HUES6 (cell line): ENCODE measurements around the gene TBKBP1.
A peak's percentile ranks its signal among the peaks of the same experiment; 100 is the strongest.

Source experiments
- H3K27ac ChIP-seq: 2 replicates; pipeline ENCODE4 v1.7.0; 2013; ENCODE audit warnings: low read depth, mild to moderate bottlenecking, low read length, inconsistent platforms
- H3K27me3 ChIP-seq: 2 replicates; pipeline ENCODE4 v1.6.1; 2013; ENCODE audit warnings: low read length; ENCODE audit not compliant: control insufficient read depth, insufficient read depth
- H3K36me3 ChIP-seq: 2 replicates; pipeline ENCODE4 v1.6.1; 2013; ENCODE audit warnings: low read length; ENCODE audit not compliant: control insufficient read depth, insufficient read depth
- H3K4me1 ChIP-seq: 2 replicates; pipeline ENCODE4 v1.6.1; 2013; ENCODE audit warnings: low read length; ENCODE audit not compliant: control insufficient read depth, insufficient read depth
- H3K4me3 ChIP-seq: 2 replicates; pipeline ENCODE4 v1.5.1; 2013; ENCODE audit warnings: low read depth, low read length
- H3K9ac ChIP-seq: one replicate; pipeline ENCODE4 v1.6.1; 2013; ENCODE audit warnings: mild to moderate bottlenecking, low read length
- H3K9me3 ChIP-seq: 2 replicates; pipeline ENCODE4 v1.6.1; 2013; ENCODE audit warnings: low read depth, low read length; ENCODE audit not compliant: control insufficient read depth, insufficient read depth

TBKBP1 gene

DNA sequence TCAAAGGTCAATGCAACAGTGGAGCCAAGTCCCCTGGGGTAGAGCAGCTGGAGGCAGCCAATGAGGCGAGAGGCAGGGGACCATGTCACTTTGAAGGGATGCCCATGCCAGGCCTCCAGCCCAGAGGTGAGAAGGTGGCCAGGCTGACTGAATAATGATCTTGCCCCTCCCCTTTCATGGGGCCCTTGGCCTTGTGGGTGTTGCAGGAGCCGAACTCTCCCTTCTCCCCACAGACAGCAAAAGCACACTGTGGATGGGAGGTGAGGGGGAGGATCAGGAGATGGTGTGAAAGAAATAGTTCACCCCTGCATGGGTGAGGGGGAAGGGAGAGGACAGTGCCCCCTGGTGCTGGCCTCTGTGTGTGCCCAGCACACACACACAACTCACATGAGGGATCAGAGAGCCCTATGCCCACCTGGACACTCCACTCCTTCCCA, 23.3 kb downstream of the TBKBP1 start:
- H3K27me3 ChIP-seq: peaks cover 69% of the 10 kb centered on the region
- peaks cover 19% of the 10 kb centered on the region for H3K4me1 ChIP-seq
- no peaks in the 10 kb centered on the region for H3K36me3 ChIP-seq

GRCh38 chr17:47717979-47718621, 24.1 kb downstream of the TBKBP1 start:
- H3K9ac ChIP-seq: no peak overlapping the region
- H3K4me1 ChIP-seq: peaks cover 19% of the 10 kb centered on the region
- H3K9me3 ChIP-seq: no peaks in the 10 kb centered on the region
- H3K4me3 ChIP-seq: no peak overlapping the region
- H3K27ac ChIP-seq: no peak overlapping the region
- H3K27me3 ChIP-seq: peaks cover 63% of the 10 kb centered on the region
- H3K36me3 ChIP-seq: no peaks in the 10 kb centered on the region

More for the DNA sequence above, 23.3 kb downstream of the TBKBP1 start:
- no peak overlapping the region for H3K27ac ChIP-seq
- no peak overlapping the region for H3K9ac ChIP-seq
- H3K9me3 ChIP-seq: no peaks in the 10 kb centered on the region
- no peak overlapping the region for H3K4me3 ChIP-seq

DNA sequence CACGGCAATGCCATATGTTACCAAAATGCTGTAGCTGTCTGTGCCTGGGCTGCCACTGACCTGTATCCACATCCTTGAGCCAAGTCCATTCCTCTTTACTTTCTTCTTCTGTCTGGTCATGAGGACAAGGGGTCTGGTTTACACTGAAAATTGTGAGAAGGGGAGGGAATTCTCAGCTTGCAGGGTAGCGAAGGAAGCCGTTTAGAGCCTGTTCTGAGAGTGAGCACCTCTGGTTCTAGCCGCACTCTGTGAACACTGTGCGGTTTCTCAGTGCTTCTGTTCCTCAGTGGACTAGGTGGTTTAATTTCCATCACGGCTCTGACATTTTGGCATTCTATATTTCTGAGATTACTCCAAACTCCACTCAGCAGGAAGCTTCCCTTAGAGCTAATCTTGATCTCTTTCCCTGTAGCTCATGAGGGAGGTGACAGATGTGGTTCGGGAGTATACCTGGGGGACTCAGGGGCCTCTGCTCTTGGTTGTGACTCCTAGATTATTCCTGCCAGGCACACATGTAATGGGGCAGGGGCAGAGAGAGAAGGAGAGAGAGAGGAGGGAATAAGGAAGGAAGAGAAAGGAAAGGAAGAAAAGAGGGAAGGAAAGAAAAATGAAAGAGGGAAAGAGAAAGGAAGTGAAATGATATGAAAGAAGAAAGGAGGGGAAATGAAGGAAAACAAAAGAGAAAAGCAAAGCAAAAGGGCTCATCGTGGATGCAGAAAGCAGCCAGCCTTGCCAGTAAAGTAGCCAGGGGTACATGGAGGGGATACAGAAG, 24.9 kb downstream of the TBKBP1 start:
- Histone ChIP-seq H3K4me1 (peaks cover 19% of the 10 kb centered on the region), H3K9me3 (no peaks in the 10 kb centered on the region), H3K4me3 (no peak overlapping the region), H3K27me3 (peaks cover 57% of the 10 kb centered on the region), H3K9ac (no peak overlapping the region), H3K27ac (no peak overlapping the region), H3K36me3 (no peaks in the 10 kb centered on the region)

GRCh38 chr17:47719411-47720152, 25.6 kb downstream of the TBKBP1 start:
- Histone ChIP-seq H3K9ac (no peak overlapping the region), H3K4me3 (no peak overlapping the region), H3K4me1 (peaks cover 14% of the 10 kb centered on the region), H3K36me3 (no peaks in the 10 kb centered on the region), H3K27ac (no peak overlapping the region), H3K27me3 (peaks cover 58% of the 10 kb centered on the region), H3K9me3 (no peaks in the 10 kb centered on the region)

GRCh38 chr17:47720196-47720595, 26.2 kb downstream of the TBKBP1 start:
- peaks cover 14% of the 10 kb centered on the region for H3K4me1 ChIP-seq
- no peaks in the 10 kb centered on the region for H3K36me3 ChIP-seq
- H3K27ac ChIP-seq: no peak overlapping the region
- H3K9me3 ChIP-seq: no peaks in the 10 kb centered on the region
- no peak overlapping the region for H3K4me3 ChIP-seq
- H3K27me3 ChIP-seq: peaks cover 58% of the 10 kb centered on the region
- no peak overlapping the region for H3K9ac ChIP-seq

DNA sequence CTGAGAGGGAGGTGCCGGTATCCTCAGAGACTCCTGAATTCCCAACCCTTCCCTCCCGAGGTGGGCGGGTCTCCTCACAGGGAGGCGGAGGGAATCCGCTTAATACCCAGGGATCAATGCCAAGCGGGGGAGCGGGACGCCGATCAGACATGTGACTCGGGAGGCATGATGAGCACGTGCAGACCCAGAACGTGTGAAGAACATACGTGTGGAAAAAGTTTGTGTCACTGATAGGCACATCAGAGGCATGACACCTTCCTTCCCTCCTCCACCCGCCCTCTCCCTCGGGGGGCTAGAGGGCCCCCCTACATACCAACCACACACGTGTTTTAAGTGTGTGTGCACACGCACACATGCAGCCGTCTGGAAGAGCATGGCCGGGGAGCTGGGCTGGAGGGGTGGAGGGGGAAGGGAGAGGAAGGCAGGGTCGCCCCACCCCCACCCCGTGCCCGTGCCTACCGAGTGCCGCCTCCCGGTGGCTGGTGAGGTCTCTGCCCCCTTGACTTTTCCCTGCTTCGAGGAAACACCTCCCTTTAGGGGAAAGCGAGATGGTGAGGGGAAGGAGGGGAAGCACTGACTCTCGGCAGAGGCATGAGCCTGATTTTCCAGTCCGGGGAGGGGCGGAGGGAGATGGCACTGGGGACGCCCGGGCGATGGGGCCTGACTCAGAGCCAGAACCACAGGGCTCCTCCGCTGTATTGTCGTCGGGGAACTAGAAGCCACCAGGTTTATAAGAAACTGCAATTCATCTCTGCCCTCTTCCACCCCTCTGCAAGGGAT, 27.0 kb downstream of the TBKBP1 start:
- Histone ChIP-seq H3K4me1 (peaks cover 14% of the 10 kb centered on the region), H3K36me3 (no peaks in the 10 kb centered on the region), H3K9ac (no peak overlapping the region), H3K9me3 (no peaks in the 10 kb centered on the region), H3K27ac (no peak overlapping the region), H3K4me3 (peak overlapping the region; percentile 39), H3K27me3 (peaks cover 58% of the 10 kb centered on the region)

DNA sequence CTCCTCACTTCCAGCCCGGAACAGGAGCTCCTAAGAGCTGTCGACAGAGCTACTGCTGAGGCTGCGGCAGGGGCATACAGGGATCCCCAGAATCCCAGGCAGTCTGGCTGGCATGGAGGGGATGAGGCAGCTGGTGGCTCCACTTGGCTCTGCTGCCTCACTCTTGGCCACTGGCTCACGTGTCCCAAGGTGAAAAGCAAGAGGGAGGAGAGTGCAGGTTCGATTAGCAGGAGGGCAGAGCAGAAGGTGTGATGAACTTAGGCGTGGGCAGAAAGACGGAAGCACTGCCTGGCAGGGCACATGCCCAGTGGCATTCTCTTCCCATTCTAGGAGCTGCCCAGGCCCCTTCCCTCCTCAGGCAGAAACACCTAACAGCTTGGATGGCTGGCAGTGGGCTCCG, 27.8 kb downstream of the TBKBP1 start:
- H3K27me3 ChIP-seq: peaks cover 63% of the 10 kb centered on the region
- no peak overlapping the region for H3K9ac ChIP-seq

DNA sequence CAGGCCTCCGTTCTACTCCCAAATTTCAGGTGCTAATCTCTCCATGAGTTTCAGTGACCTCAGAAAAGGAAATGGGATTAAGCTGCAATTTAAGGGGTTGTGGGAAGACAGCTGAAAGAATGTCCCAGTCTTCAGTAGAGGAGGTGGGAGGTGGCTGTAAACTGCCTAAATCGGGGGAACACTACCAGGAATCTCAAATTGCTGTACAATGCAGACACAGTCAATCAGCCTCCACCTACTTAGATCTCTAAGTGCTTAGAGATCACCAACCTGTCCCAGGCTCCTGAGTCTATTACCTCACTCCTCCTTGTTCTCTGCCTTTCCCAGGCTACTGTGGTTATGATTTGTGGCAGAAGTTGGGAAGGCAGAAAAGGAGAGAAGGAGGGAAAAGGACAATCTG, 30.7 kb downstream of the TBKBP1 start:
- Histone ChIP-seq H3K4me3 (no peak overlapping the region), H3K27ac (no peak overlapping the region), H3K4me1 (peaks cover 25% of the 10 kb centered on the region), H3K9ac (no peak overlapping the region), H3K36me3 (no peaks in the 10 kb centered on the region), H3K9me3 (no peaks in the 10 kb centered on the region), H3K27me3 (peaks cover 52% of the 10 kb centered on the region)

More for the DNA sequence above, 27.8 kb downstream of the TBKBP1 start:
- H3K36me3 ChIP-seq: no peaks in the 10 kb centered on the region
- H3K4me3 ChIP-seq: no peak overlapping the region
- H3K9me3 ChIP-seq: no peaks in the 10 kb centered on the region
- H3K4me1 ChIP-seq: peaks cover 17% of the 10 kb centered on the region
- no peak overlapping the region for H3K27ac ChIP-seq

DNA sequence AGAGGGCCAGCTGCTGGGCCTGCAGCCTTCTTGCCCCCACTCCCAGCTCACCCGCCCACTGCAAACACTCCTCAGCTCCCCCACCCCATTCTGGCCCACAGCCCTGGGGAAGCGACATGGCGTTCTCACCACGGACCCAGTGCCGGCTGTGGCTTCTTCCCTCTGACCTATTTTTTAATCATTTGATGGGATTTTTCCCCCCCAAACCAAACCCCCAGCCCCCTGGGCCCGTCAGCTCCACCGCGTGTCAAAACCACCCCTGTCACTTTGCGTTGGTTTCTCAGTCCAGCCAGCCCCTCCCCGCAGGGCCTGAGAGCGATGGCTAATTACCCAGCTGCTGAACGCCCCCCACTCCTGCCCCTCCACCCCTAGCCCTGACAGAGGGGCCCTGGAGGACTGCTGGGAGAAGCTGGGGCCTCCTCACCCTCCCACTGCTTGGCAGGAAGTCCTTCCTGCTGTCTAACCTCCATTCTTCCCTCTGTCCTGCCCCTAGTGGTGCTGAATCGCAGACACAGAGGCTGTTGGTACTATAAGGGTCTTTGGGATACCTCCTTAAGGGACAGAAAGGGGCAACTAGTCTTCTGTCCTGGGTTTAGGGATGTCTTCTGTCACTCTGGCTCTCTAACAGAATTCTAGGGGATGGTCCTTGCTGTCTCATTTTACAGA, 31.6 kb downstream of the TBKBP1 start:
- no peak overlapping the region for H3K4me3 ChIP-seq
- H3K4me1 ChIP-seq: peaks cover 21% of the 10 kb centered on the region
- H3K36me3 ChIP-seq: no peaks in the 10 kb centered on the region
- H3K27ac ChIP-seq: no peak overlapping the region
- H3K9ac ChIP-seq: no peak overlapping the region
- H3K27me3 ChIP-seq: peaks cover 51% of the 10 kb centered on the region
- no peaks in the 10 kb centered on the region for H3K9me3 ChIP-seq
